Heart left ventricle (tissue), 16 donors: Measurements from ENCODE around the gene RPL35. TPM values are rescaled to one million over a fixed set of nuclear protein-coding genes. Genes with fewer than 3 reads are reported as not detected.

ENCODE experiments used
- ATAC-seq, 4 donors: fragments of 200-7000 bp; cut with Tn5 transposase; one replicate each; pipeline ENCODE4 v1.9.1; 2020 to 2022; ENCODE audit warnings: moderate library complexity in 4 of 4, mild to moderate bottlenecking in 3 of 4, moderate number of reproducible peaks in 1 of 4
- DNase-seq, 5 donors: peaks; one replicate each; pipeline ENCODE4 v3.0.0-alpha.2; 2020
- H3K27ac ChIP-seq, 12 donors: fragments of 200-600 bp; sonication (generic) in 4 of 12; one replicate each; pipeline versions ENCODE4 v1.5.0 to v1.8.0; 2016 to 2022; ENCODE audit warnings: mild to moderate bottlenecking in 2 of 12
- H3K27me3 ChIP-seq, 9 donors: fragments of 200-600 bp; sonication (generic) in 2 of 9; one replicate each; pipeline versions ENCODE4 v1.5.1 to v1.8.0; 2016 to 2022; ENCODE audit warnings: mild to moderate bottlenecking in 3 of 9
- H3K36me3 ChIP-seq, 9 donors: fragments of 200-600 bp; sonication (generic) in 2 of 9; one replicate each; pipeline versions ENCODE4 v1.5.0 to v1.8.0; 2018 to 2022; ENCODE audit warnings: mild to moderate bottlenecking in 2 of 9
- H3K4me1 ChIP-seq, 12 donors: fragments of 200-600 bp; sonication (generic) in 4 of 12; one replicate each; pipeline versions ENCODE4 v1.5.0 to v1.8.0; 2016 to 2022; ENCODE audit warnings: mild to moderate bottlenecking in 3 of 12
- H3K4me3 ChIP-seq, 12 donors: fragments of 200-600 bp; sonication (generic) in 4 of 12; one replicate each; pipeline versions ENCODE4 v1.5.0 to v1.8.0; 2017 to 2022; ENCODE audit warnings: mild to moderate bottlenecking in 9 of 12, moderate library complexity in 4 of 12
- H3K9me3 ChIP-seq, 12 donors: fragments of 200-600 bp; sonication (generic) in 4 of 12; one replicate each; pipeline versions ENCODE4 v1.5.0 to v1.8.0; 2016 to 2022; ENCODE audit warnings: mild to moderate bottlenecking in 1 of 12
- CTCF ChIP-seq, 12 donors: fragments of 200-600 bp; sonication (generic) in 4 of 12; IDR thresholded peaks; one replicate each; pipeline versions ENCODE4 v1.5.0 to v1.8.0; 2018 to 2022; ENCODE audit warnings: antibody characterized with exemption in 12 of 12, mild to moderate bottlenecking in 5 of 12
- POLR2A ChIP-seq, 2 donors: fragments of 450-650 bp; IDR thresholded peaks; one replicate each; pipeline ENCODE4 v1.6.1; 2017; ENCODE audit warnings: antibody characterized with exemption in 2 of 2, mild to moderate bottlenecking in 2 of 2, moderate library complexity in 2 of 2
- WGBS, 4 donors: extraction: QIAGEN DNeasy Blood & Tissue Kit in 2 of 4; methylation state at CpG; one replicate each; pipeline versions ENCODE4 v1.1.5 to v1.1.7; 2013 to 2018; 5-methylcytosine and 5-hydroxymethylcytosine counted together
- intact Hi-C, 10 donors: fragments of 100-400 bp; cut with DNase I; formaldehyde crosslinking; loops; one replicate each; pipeline versions ENCODE4 v1.11.1 to v1.14.2; 2022
- polyA plus RNA-seq, 2 donors: library from polyadenylated mRNA; stranded (reverse); fragments of 200-250 nt; gene quantifications; one replicate each; pipeline ENCODE4 v1.2.3, GENCODE V29; 2013
- total RNA-seq, 9 donors: library from RNA; depleted of rRNA in 2 of 9; stranded (reverse); fragments of >200 nt in 2 of 9; fragmentation: NEBNext Ultra II Directional in 3 of 9; extraction: Animal tissue kit (Norgen Biotek cat#: 25700) in 3 of 9; gene quantifications; one replicate each; pipeline versions ENCODE4 v1.1.0 to v1.2.4, GENCODE V29; 2016 to 2023
- donor health status: ischemic (EF 13 %, LVEDD 7.1; RV severe dilation, severe dysfunction).
- donor health status: healthy with polysubstance abuse.
- donor health status: DM: no; HTN: yes; CAD: no.
- donor health status: DM: no; HTN: no; CAD: no.
- donor health status: ischemic (EF 25% LVEDD 6.9; RV normal size, moderate dysfunction).
- donor health status: ischemic (EF 25% LVEDD 5.7; RV mildly dilated, moderate dysfunction).
- donor health status: healthy.
- donor health status: DM: yes; HTN: yes; CAD: no.
- donor health status: ischemic (EF 35%, LVEDD 5.7; RV mildly dilated, moderate dysfunction).
- donor health status: nonischemic (EF 11% LVEDD 7.7; RV severe dilation, severe dysfunction).
- donor health status: DM: yes; HTN: yes; CAD: no.
- donor health status: PGD.
- donor health status: ischemic (EF 29% LVEDD 5.4; RV normal size, mild dysfunction).
- donor health status: nonischemic (EF 23%, LVEDD 6.1; RV moderate dilation, normal function).

RPL35 gene
- total and polyA plus RNA-seq, 11 donors: 600 to 3,054 (median 868) TPM

- Histone ChIP-seq H3K9me3 (no peaks in the 10 kb centered on the region), H3K36me3 (peaks cover 0 to 26% (median 22%) of the 10 kb centered on the region in 9 donors), H3K4me3 (peak overlapping the region in 11 of 12 donors; percentile 17 to 60 (median 49)), H3K27ac (peak overlapping the region in 7 of 12 donors; percentile 79 to 95 (median 88)), H3K4me1 (peaks cover 0 to 46% (median 20%) of the 10 kb centered on the region in 12 donors), H3K27me3 (no peaks in the 10 kb centered on the region)
- 66 to 75% (median 70%) methylated on average over 8 to 11 of the region's 11 CpGs for WGBS, 4 donors
- ATAC-seq (no peak), DNase-seq (peak in 1 of 5 donors; percentile 33)
- no peak for TF ChIP-seq CTCF (IDR thresholded peaks at IDR 0.05)
- TF ChIP-seq POLR2A (IDR thresholded peaks at IDR 0.05): no peak
- intact Hi-C loops: loop anchor here in 9 of 10 donors (1.0 to 10.0 kb wide), 5 partner anchors 19 to 291 kb away; partner anchors contain the start of gene SCAI (in 1 of the 9)
These were observed 8.1 kb downstream of the RPL35 start for GRCh38 chr9:124853605-124854143.

GRCh38 chr9:124852829-124853531 lies 8.8 kb downstream of the RPL35 start, which contains the start of gene WDR38:
TSS of gene WDR38 (plus strand) at chr9:124853460. CDS start at chr9:124853532, 72 bp downstream.
- Histone ChIP-seq H3K4me1 (peaks cover 0 to 41% (median 20%) of the 10 kb centered on the region in 12 donors), H3K27me3 (no peaks in the 10 kb centered on the region), H3K4me3 (peak within 1 kb of the TSS in 11 of 12 donors; percentile 17 to 60 (median 49)), H3K9me3 (no peaks in the 10 kb centered on the region), H3K27ac (peak within 1 kb of the TSS; percentile 42 to 95 (median 86)), H3K36me3 (peaks cover 0 to 19% (median 15%) of the 10 kb centered on the region in 9 donors)
- intact Hi-C loops: loop anchor here (1.0 to 10.0 kb wide), 6 partner anchors 18 to 292 kb away; partner anchors contain the start of gene SCAI (in 1 of the 10)
- 0 to 4% (median 1%) methylated on average over 17 to 51 of the region's 51 CpGs for WGBS, 4 donors
- peak; percentile 89 to 92 (median 91) for ATAC-seq
- DNase-seq: peak; percentile 79 to 90 (median 86)
- TF ChIP-seq POLR2A (IDR thresholded peaks at IDR 0.05) (peak in 1 of 2 donors; percentile 23), CTCF (IDR thresholded peaks at IDR 0.05) (peak; percentile 96 to 100 (median 98))

GRCh38 chr9:124852121-124852828 lies 9.5 kb downstream of the RPL35 start:
- ATAC-seq (peak; percentile 53 to 83 (median 76)), DNase-seq (peak; percentile 76 to 85 (median 80))
- Histone ChIP-seq H3K27ac (peak overlapping the region; percentile 42 to 95 (median 86)), H3K9me3 (no peaks in the 10 kb centered on the region), H3K4me1 (peaks cover 0 to 41% (median 20%) of the 10 kb centered on the region in 12 donors), H3K4me3 (peak overlapping the region in 9 of 12 donors; percentile 37 to 60 (median 49)), H3K36me3 (peaks cover 0 to 12% (median 8%) of the 10 kb centered on the region in 9 donors), H3K27me3 (no peaks in the 10 kb centered on the region)
- intact Hi-C loops: loop anchor here in 5 of 10 donors (1.0 to 10.0 kb wide), 5 partner anchors 17 to 293 kb away; partner anchors contain the start of gene SCAI (in 1 of the 5)
- TF ChIP-seq CTCF (IDR thresholded peaks at IDR 0.05): no peak
- no peak for TF ChIP-seq POLR2A (IDR thresholded peaks at IDR 0.05)
- WGBS, 4 donors: 27 to 38% (median 31%) methylated on average over 5 to 13 of the region's 13 CpGs
